Measurements from ENCODE around the gene MRPL12. TPM values are rescaled to one million over a fixed set of nuclear protein-coding genes. Genes with fewer than 3 reads are reported as not detected.
A peak's percentile ranks its signal among the peaks of the same experiment; 100 is the strongest.

Gene MRPL12
- total and polyA plus RNA-seq, 9 of the 15 experiments (the other 6 are each of a cell fraction or from before 2014, with no cell fraction given): 0.94 to 338 (median 100) TPM

- TF ChIP-seq ZNF512 (tag; IDR thresholded peaks at IDR 0.05) (peak; percentile 8; the same call in 1 of the 2 replicates), HCFC1 (IDR thresholded peaks at IDR 0.05; ENCODE audit: low read depth, low read length) (no peak), ZNF282 (CRISPR knock-in tag; IDR thresholded peaks at IDR 0.05) (peak; percentile 47; the same call in 1 of the 2 replicates), SAP30 (IDR thresholded peaks at IDR 0.05; ENCODE audit: borderline replicate concordance, insufficient read depth, low read depth, low read length, poor library complexity, severe bottlenecking) (peak; percentile 47), MIER1 (IDR thresholded peaks at IDR 0.05; ENCODE audit: low read depth) (no peak), JUNB (CRISPR knock-in tag; conservative IDR thresholded peaks at IDR 0.05) (no peak), E2F6 (IDR thresholded peaks at IDR 0.05; ENCODE audit: borderline replicate concordance in 1 of 2, extremely low read depth in 1 of 2, insufficient read depth in 1 of 2, insufficient read length in 1 of 2, low read depth in 1 of 2, low read length in 1 of 2, poor library complexity in 1 of 2, severe bottlenecking in 1 of 2) (peak; percentile 87 to 88), ZNF41 (CRISPR knock-in tag; conservative IDR thresholded peaks at IDR 0.05) (no peak), MCM2 (IDR thresholded peaks at IDR 0.05; ENCODE audit: low read depth) (no peak), TGIF2 (CRISPR knock-in tag; IDR thresholded peaks at IDR 0.05) (peak; percentile 36; the same call in 1 of the 2 replicates), SMAD3 (CRISPR knock-in tag; conservative IDR thresholded peaks at IDR 0.05) (no peak), HES1 (IDR thresholded peaks at IDR 0.05; ENCODE audit: low read depth) (no peak), ZBTB40 (IDR thresholded peaks at IDR 0.05) (no peak), ZBTB40 (CRISPR knock-in tag; IDR thresholded peaks at IDR 0.05) (no peak), ZKSCAN8 (CRISPR knock-in tag; IDR thresholded peaks at IDR 0.05) (no peak)
Observed at GRCh38 chr17:81711814-81712467, 8.8 kb downstream of the MRPL12 start, which contains the start of gene SLC25A10 (continued).
